ENCODE measurements around the gene DYRK2.

The DYRK2 gene

DNA sequence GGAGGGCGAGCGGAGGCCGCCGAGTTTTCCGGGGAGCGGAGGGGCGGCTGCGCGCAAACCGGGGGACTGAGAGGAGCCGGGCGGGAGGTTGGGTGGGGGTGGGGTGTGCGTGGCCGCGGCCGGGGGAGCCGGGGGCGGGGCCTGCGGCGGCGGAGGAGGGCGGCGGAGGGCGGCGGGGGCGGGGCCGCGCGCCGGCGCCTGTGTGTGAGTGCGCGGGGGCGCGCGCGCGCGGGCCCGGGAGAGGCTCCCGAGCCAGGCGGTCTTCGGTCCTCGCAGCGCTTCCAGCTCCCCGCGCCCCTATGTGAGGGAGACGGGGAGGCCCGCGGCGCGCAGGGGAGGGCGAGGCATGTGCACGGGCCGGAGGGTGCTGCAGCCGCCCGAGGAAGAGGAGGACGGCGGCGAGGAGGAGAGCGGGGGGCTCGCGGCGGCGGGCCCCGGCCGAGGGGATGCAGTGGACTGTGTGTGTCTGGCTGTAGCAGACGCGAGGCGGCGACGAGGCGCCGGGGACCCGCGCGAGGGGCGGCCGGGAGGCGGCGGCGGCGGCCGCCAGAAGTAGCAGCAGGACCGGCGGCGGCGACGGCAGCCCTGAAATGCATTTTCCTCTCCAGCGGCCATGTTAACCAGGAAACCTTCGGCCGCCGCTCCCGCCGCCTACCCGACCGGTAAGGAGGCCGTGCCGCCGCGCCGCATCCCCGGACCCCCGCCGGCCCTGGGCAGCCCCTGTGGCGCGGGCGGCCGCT, at the start of gene DYRK2:
Gene DYRK2, plus strand, starts transcription at position 225 of the 740 bp plus-strand sequence. Its CDS starts 389 bp downstream, at position 614.
- Histone ChIP-seq H3K27ac (peak within 1 kb of the TSS; percentile 93 to 99 (median 97)), H3K4me1 (peaks cover 24 to 33% (median 28%) of the 10 kb centered on the region in 10 experiments), H3K4me2 (peak within 1 kb of the TSS; percentile 95 to 99 (median 97)), H4K20me1 (peaks cover 26 to 39% (median 36%) of the 10 kb centered on the region in 11 experiments; a peak in 21 of 22 replicates), H3K4me3 (peak within 1 kb of the TSS; percentile 93 to 100 (median 99)), H3K36me3 (peaks cover 5 to 22% (median 14%) of the 10 kb centered on the region in 11 experiments; a peak in 19 of 22 replicates), H3K9me3 (replicated peaks in 1 of 11) (no peaks in the 10 kb centered on the region), H3K9ac (peak within 1 kb of the TSS; percentile 96 to 100 (median 99)), H3K27me3 (no peaks in the 10 kb centered on the region)
- no peak for TF ChIP-seq Cebpa-rat (IDR thresholded peaks at IDR 0.05)

DNA sequence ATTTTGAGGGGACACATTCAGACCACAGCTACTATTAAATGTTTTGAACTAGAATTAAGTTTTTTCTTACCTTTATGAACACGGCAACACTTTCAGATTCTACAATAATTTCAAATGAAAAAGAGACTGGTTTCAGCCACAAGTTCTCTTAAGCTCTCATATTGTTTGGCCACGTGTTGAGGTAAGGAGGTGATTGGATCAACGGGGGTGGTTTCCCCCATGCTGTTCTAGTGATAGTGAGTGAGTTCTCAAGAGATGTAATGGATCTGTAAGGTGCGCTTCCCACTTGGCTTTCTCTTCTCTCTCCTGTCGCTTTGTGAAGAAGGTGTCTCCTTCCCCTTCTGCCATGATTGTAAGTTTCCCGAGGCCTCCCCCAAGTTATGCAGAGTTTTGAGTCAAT, 48.9 kb upstream of the DYRK2 start:
- no peaks in the 10 kb centered on the region for H3K36me3 ChIP-seq
- H3K9ac ChIP-seq = no peak overlapping the region
- H3K9me3 ChIP-seq (replicated peaks in 1 of 11) = peaks cover 10 to 22% (median 13%) of the 10 kb centered on the region in 11 experiments; a peak in 21 of 22 replicates
- no peak overlapping the region for H3K4me3 ChIP-seq
- no peaks in the 10 kb centered on the region for H3K4me1 ChIP-seq
- no peak overlapping the region for H3K27ac ChIP-seq
- H3K27me3 ChIP-seq = no peaks in the 10 kb centered on the region
- no peak overlapping the region for H3K4me2 ChIP-seq
- no peak for TF ChIP-seq Cebpa-rat (IDR thresholded peaks at IDR 0.05)
- no peaks in the 10 kb centered on the region for H4K20me1 ChIP-seq

DNA sequence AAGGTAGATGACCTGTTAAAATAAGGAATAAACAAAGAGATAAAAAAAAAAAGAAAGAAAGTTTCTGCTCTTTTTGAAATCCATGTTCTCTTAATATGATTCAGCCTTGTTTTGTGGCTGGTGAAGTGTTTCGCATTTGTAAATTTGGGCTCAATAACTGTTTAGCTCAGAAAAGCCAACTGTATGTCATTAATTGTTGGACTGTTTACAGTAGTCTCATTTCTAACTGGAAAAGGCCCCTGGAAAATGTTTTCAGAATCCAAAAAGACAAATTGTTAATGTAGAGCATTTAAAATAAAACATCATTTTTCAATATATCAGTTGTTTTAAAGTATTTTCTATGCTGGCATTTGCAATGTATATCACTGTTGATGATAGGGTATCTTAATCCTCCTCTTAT, 47.4 kb upstream of the DYRK2 start:
- Histone ChIP-seq H3K27me3 (no peaks in the 10 kb centered on the region), H3K27ac (no peak overlapping the region), H3K36me3 (no peaks in the 10 kb centered on the region), H3K4me3 (no peak overlapping the region), H4K20me1 (no peaks in the 10 kb centered on the region), H3K4me1 (no peaks in the 10 kb centered on the region), H3K9me3 (replicated peaks in 1 of 11) (peaks cover 10 to 22% (median 13%) of the 10 kb centered on the region in 11 experiments; a peak in 21 of 22 replicates), H3K9ac (no peak overlapping the region), H3K4me2 (no peak overlapping the region)
- no peak for TF ChIP-seq Cebpa-rat (IDR thresholded peaks at IDR 0.05)

DNA sequence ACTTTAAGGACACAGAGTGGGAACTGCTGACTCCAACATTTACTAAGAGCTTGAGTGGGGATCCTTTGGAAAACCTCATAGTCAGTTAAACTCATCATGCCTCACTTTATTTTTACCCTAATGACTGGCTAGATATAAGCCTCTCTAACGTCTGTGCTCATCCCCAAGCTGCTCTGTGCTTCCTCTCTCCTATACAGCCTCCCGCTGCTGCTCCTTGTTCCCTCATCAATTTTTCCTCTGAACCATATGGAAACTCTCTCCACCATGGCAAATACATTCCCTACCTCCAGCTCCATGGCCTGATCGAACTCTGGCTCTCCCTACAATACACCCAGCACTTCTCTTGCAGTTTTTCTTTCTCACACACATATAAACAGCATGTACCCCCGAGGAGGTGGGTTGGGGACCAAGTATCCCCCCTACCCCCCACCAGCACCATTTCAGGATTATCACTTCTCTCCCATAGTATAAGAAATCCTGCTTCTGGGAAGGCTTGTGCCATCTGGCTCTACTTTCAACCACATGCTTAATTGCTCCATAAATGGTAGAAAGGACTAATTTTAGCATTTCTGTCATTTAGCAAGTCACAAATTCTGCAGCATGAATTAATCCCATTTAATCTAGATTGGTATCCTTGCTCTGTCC, 39.2 kb upstream of the DYRK2 start:
- TF ChIP-seq Cebpa-rat (IDR thresholded peaks at IDR 0.05) = no peak
- Histone ChIP-seq H3K4me3 (no peak overlapping the region), H3K9me3 (replicated peaks in 1 of 11) (peaks cover 0 to 3% (median 0%) of the 10 kb centered on the region in 11 experiments; a peak in 1 of 22 replicates), H3K4me2 (no peak overlapping the region), H3K9ac (no peak overlapping the region), H3K36me3 (no peaks in the 10 kb centered on the region), H3K4me1 (no peaks in the 10 kb centered on the region), H4K20me1 (no peaks in the 10 kb centered on the region), H3K27ac (no peak overlapping the region), H3K27me3 (no peaks in the 10 kb centered on the region)

- Histone ChIP-seq H3K4me1 (peaks cover 0 to under 1% (median 0%) of the 10 kb centered on the region in 10 experiments; a peak in 1 of 20 replicates), H3K27me3 (no peaks in the 10 kb centered on the region), H3K36me3 (no peaks in the 10 kb centered on the region), H3K9ac (no peak overlapping the region), H3K9me3 (replicated peaks in 1 of 11) (peaks cover 0 to 3% (median 0%) of the 10 kb centered on the region in 11 experiments; a peak in 1 of 22 replicates), H3K27ac (no peak overlapping the region), H3K4me3 (no peak overlapping the region), H3K4me2 (no peak overlapping the region), H4K20me1 (no peaks in the 10 kb centered on the region)
- TF ChIP-seq Cebpa-rat (IDR thresholded peaks at IDR 0.05) = no peak
Observed at GRCh38 chr12:67613040-67613439, 35.5 kb upstream of the DYRK2 start.

- no peaks in the 10 kb centered on the region for H3K36me3 ChIP-seq
- no peaks in the 10 kb centered on the region; a peak in 1 of 22 replicates for H3K9me3 ChIP-seq (replicated peaks in 1 of 11)
- TF ChIP-seq Cebpa-rat (IDR thresholded peaks at IDR 0.05) = no peak
- no peak overlapping the region for H3K27ac ChIP-seq
- H3K27me3 ChIP-seq = no peaks in the 10 kb centered on the region
- H3K4me3 ChIP-seq = no peak overlapping the region
- H3K4me1 ChIP-seq = peaks cover 0 to 5% (median 0%) of the 10 kb centered on the region in 10 experiments; a peak in 2 of 20 replicates
- H3K9ac ChIP-seq = no peak overlapping the region
- H3K4me2 ChIP-seq = no peak overlapping the region
- no peaks in the 10 kb centered on the region for H4K20me1 ChIP-seq
Observed at GRCh38 chr12:67617629-67618028, 30.9 kb upstream of the DYRK2 start.

GRCh38 chr12:67618303-67618702, 30.2 kb upstream of the DYRK2 start:
- Histone ChIP-seq H3K9me3 (replicated peaks in 1 of 11) (no peaks in the 10 kb centered on the region), H3K9ac (no peak overlapping the region), H3K4me3 (no peak overlapping the region), H3K4me1 (peaks cover 0 to 5% (median 0%) of the 10 kb centered on the region in 10 experiments; a peak in 2 of 20 replicates), H3K27me3 (no peaks in the 10 kb centered on the region), H3K36me3 (no peaks in the 10 kb centered on the region), H4K20me1 (no peaks in the 10 kb centered on the region), H3K4me2 (peak overlapping the region in 2 of 11 experiments; percentile 2 to 11; a peak in 1 of 22 replicates), H3K27ac (no peak overlapping the region)
- TF ChIP-seq Cebpa-rat (IDR thresholded peaks at IDR 0.05) = no peak

- H3K4me3 ChIP-seq = no peak overlapping the region
- H3K36me3 ChIP-seq = no peaks in the 10 kb centered on the region
- no peak for TF ChIP-seq Cebpa-rat (IDR thresholded peaks at IDR 0.05)
- H3K4me1 ChIP-seq = peaks cover 0 to 9% (median 0%) of the 10 kb centered on the region in 10 experiments; a peak in 2 of 20 replicates
- no peak overlapping the region for H3K4me2 ChIP-seq
- H3K27ac ChIP-seq = no peak overlapping the region
- no peaks in the 10 kb centered on the region for H4K20me1 ChIP-seq
- no peak overlapping the region for H3K9ac ChIP-seq
- no peaks in the 10 kb centered on the region for H3K27me3 ChIP-seq
- H3K9me3 ChIP-seq (replicated peaks in 1 of 11) = no peaks in the 10 kb centered on the region
Observed at GRCh38 chr12:67621112-67621511, 27.4 kb upstream of the DYRK2 start.

DNA sequence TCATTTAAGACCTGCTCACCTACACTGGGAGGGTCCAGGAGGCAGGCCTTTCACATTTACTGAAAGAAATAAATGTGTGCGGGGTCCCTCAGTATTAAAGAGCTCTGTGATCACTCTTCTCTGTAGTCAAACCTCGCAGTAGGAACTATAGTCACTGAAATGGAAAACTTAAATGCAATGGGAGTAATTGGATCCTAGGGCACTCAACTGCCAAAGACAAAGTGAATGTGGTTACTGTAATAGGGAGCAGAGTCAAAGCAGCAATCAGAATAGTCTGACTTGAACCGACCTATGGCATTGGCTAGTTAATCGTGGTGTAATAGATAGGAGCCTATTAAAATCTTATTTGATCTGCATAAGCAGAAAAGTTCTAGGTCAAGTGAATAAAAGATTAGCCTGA, 26.6 kb upstream of the DYRK2 start:
- Histone ChIP-seq H4K20me1 (no peaks in the 10 kb centered on the region), H3K27me3 (no peaks in the 10 kb centered on the region), H3K4me2 (no peak overlapping the region), H3K9ac (no peak overlapping the region), H3K36me3 (no peaks in the 10 kb centered on the region), H3K27ac (no peak overlapping the region), H3K9me3 (replicated peaks in 1 of 11) (no peaks in the 10 kb centered on the region), H3K4me3 (no peak overlapping the region), H3K4me1 (peaks cover 0 to 9% (median 0%) of the 10 kb centered on the region in 10 experiments; a peak in 2 of 20 replicates)
- TF ChIP-seq Cebpa-rat (IDR thresholded peaks at IDR 0.05) = no peak
